ENCODE results near the gene GAST. TPM values are rescaled to one million over a fixed set of nuclear protein-coding genes. Genes with fewer than 3 reads are reported as not detected.

Gene GAST
- total RNA-seq, 1 donor from 2014 or later = not detected

DNA sequence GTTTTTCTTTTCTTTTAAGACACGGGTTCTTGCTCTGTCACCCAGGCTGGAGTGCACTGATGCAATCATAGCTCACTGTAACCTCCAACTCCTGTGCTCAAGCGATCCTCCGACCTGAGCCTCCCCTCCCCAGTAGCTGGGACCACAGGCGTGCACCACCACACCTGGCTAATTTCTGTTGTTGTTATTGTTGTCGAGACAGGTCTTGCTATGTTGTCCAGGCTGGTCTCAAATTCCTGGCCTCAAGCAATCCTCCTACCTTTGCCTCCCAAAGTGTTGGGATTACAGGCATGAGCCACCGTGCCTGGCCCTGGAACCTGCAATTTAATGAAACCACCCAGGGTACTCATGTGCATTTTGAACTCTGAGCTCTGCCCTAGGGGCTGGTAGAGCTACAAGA lies 50.3 kb downstream of the GAST start:
- Histone ChIP-seq H3K36me3 (ENCODE audit: control insufficient read depth in 3 of 3, insufficient read depth in 3 of 3, low read length in 3 of 3) (peaks cover 58 to 77% (median 68%) of the 10 kb centered on the region in 3 donors), H3K9me3 (ENCODE audit: control insufficient read depth in 3 of 3, low read length in 3 of 3) (no peaks in the 10 kb centered on the region), H3K4me3 (ENCODE audit: low read length in 3 of 3) (no peak overlapping the region), H3K27me3 (ENCODE audit: control insufficient read depth in 3 of 3, insufficient read depth in 3 of 3, low read length in 3 of 3) (no peaks in the 10 kb centered on the region), H3K4me1 (ENCODE audit: control insufficient read depth in 3 of 3, insufficient read depth in 3 of 3, low read length in 3 of 3) (no peaks in the 10 kb centered on the region), H3K9ac (ENCODE audit: low read depth in 1 of 3, low read length in 3 of 3) (no peak overlapping the region), H3K27ac (ENCODE audit: low read depth, low read length) (no peak overlapping the region)

DNA sequence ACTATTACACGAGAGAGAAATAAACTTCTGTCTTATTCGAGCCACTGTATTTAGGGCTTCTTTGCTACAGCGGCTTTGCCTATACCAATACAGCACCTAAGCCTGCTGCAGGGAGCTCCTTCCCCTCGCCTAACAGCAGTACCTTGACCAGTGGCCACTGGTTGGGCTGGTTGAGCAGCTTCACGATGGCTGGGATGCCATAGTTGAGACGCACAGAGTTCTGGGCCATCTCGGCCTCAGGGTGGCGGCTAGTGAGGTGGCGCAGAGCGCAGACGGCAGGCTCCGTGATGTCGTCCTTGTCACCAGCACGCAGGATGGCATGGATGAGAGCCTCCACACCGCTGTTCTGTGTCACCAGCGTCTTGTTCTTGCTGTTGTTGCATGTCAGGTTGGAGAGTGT lies 50.7 kb downstream of the GAST start:
- Histone ChIP-seq H3K27ac (ENCODE audit: low read depth, low read length) (no peak overlapping the region), H3K9me3 (ENCODE audit: control insufficient read depth in 3 of 3, low read length in 3 of 3) (no peaks in the 10 kb centered on the region), H3K4me1 (ENCODE audit: control insufficient read depth in 3 of 3, insufficient read depth in 3 of 3, low read length in 3 of 3) (no peaks in the 10 kb centered on the region), H3K27me3 (ENCODE audit: control insufficient read depth in 3 of 3, insufficient read depth in 3 of 3, low read length in 3 of 3) (no peaks in the 10 kb centered on the region), H3K36me3 (ENCODE audit: control insufficient read depth in 3 of 3, insufficient read depth in 3 of 3, low read length in 3 of 3) (peaks cover 58 to 77% (median 68%) of the 10 kb centered on the region in 3 donors), H3K4me3 (ENCODE audit: low read length in 3 of 3) (no peak overlapping the region), H3K9ac (ENCODE audit: low read depth in 1 of 3, low read length in 3 of 3) (no peak overlapping the region)

DNA sequence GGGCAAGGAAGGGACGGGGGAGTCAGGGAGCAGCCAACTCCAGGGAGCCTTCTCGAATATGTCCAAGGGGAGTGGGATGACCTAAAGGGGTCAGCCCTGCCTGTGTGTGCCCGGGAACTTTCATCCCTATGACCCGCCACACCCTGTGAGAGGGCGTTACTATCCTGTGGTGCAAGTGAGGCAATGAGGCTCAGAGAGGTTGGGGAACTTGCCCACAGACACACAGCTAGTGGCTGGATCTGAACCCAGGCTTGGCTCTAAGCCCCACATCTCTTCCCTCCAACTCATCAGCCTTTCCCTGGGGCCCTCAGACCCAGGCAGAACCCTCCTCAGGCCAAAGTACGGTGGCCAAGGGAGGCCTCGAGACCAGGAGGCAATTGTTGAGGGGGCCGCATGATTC lies 51.2 kb downstream of the GAST start:
- no peaks in the 10 kb centered on the region for H3K9me3 ChIP-seq (ENCODE audit: control insufficient read depth in 3 of 3, low read length in 3 of 3)
- peaks cover 56 to 75% (median 66%) of the 10 kb centered on the region in 3 donors for H3K36me3 ChIP-seq (ENCODE audit: control insufficient read depth in 3 of 3, insufficient read depth in 3 of 3, low read length in 3 of 3)
- H3K27ac ChIP-seq (ENCODE audit: low read depth, low read length) = no peak overlapping the region
- no peak overlapping the region for H3K4me3 ChIP-seq (ENCODE audit: low read length in 3 of 3)
- H3K4me1 ChIP-seq (ENCODE audit: control insufficient read depth in 3 of 3, insufficient read depth in 3 of 3, low read length in 3 of 3) = no peaks in the 10 kb centered on the region
- H3K9ac ChIP-seq (ENCODE audit: low read depth in 1 of 3, low read length in 3 of 3) = no peak overlapping the region
- no peaks in the 10 kb centered on the region for H3K27me3 ChIP-seq (ENCODE audit: control insufficient read depth in 3 of 3, insufficient read depth in 3 of 3, low read length in 3 of 3)

Small RNA genes within 50 kb of the gene (small RNA-seq; reads per million reads assigned to genes)
- gene RN7SL399P = not detected
- not detected for gene RNA5SP442

Other genes starting within 250 kb of the GAST start
- not detected for gene KRT32, start 244.9 kb upstream of the GAST start, total RNA-seq
- not detected for gene KRT35, start 231.2 kb upstream of the GAST start, total RNA-seq
- not detected for gene KRT36, start 222.4 kb upstream of the GAST start, total RNA-seq
- not detected for gene KRT13, start 206.7 kb upstream of the GAST start, total RNA-seq
- not detected for gene KRT15, start 193.4 kb upstream of the GAST start, total RNA-seq
- gene KRT19, start 184.0 kb upstream of the GAST start, total RNA-seq = not detected
- not detected for gene KRT9, start 140.3 kb upstream of the GAST start, total RNA-seq
- 1.0 TPM for gene KRT14, start 125.4 kb upstream of the GAST start, total RNA-seq
- 0.52 TPM for gene KRT16, start 99.6 kb upstream of the GAST start, total RNA-seq
- 2.1 TPM for gene KRT17, start 87.8 kb upstream of the GAST start, total RNA-seq
- gene EIF1, start 23.4 kb upstream of the GAST start, total RNA-seq = 100 TPM
- gene HAP1, start 22.3 kb downstream of the GAST start, total RNA-seq = not detected
- 24.5 TPM for gene JUP, start 74.4 kb downstream of the GAST start, total RNA-seq
- 31.8 TPM for gene P3H4, start 99.6 kb downstream of the GAST start, total RNA-seq
- 76.2 TPM for gene FKBP10, start 100.7 kb downstream of the GAST start, total RNA-seq
- 32.4 TPM for gene NT5C3B, start 123.9 kb downstream of the GAST start, total RNA-seq
- not detected for gene KLHL10, start 125.5 kb downstream of the GAST start, total RNA-seq
- gene KLHL11, start 153.1 kb downstream of the GAST start, total RNA-seq = 19.3 TPM
- 49.1 TPM for gene ACLY, start 206.6 kb downstream of the GAST start, total RNA-seq
- gene ODAD4, start 218.3 kb downstream of the GAST start, total RNA-seq = 1.0 TPM

All from skeletal muscle tissue (tissue), 5 donors.